ENCODE results near the gene CFAP45. TPM values are rescaled to one million over a fixed set of nuclear protein-coding genes. Genes with fewer than 3 reads are reported as not detected.

The CFAP45 gene
- total RNA-seq, 4 donors from 2014 or later, result 0.97 to 3.6 (median 1.8) TPM; not detected in 1

- intact Hi-C loops (cut with DNase I; ENCODE audit: low total_unique reads), result no loop called here
- DNase-seq, result no peak
These were observed 7.0 kb downstream of the CFAP45 start for GRCh38 chr1:159892944-159893343.

GRCh38 chr1:159891275-159892157 lies 8.4 kb downstream of the CFAP45 start:
- Histone ChIP-seq H3K4me3 (no peak overlapping the region), H3K36me3 (no peaks in the 10 kb centered on the region), H3K27me3 (no peaks in the 10 kb centered on the region), H3K9me3 (no peaks in the 10 kb centered on the region), H3K4me1 (no peaks in the 10 kb centered on the region), H3K27ac (no peak overlapping the region)
- intact Hi-C loops (cut with DNase I; ENCODE audit: low total_unique reads), result loop anchor here (2.0 kb wide), 1 partner anchor 55 kb away; no protein-coding TSS in a partner anchor
- DNase-seq, result peak; percentile 74 to 77
- peak; percentile 84 to 98 (median 93) for TF ChIP-seq CTCF (IDR thresholded peaks at IDR 0.05)
- TF ChIP-seq POLR2A (IDR thresholded peaks at IDR 0.05), result peak in 1 of 2 donors; percentile 11

More at GRCh38 chr1:159892944-159893343, 7.0 kb downstream of the CFAP45 start:
- no peaks in the 10 kb centered on the region for H3K36me3 ChIP-seq
- H3K27me3 ChIP-seq, result no peaks in the 10 kb centered on the region
- TF ChIP-seq CTCF (IDR thresholded peaks at IDR 0.05), result no peak
- TF ChIP-seq POLR2A (IDR thresholded peaks at IDR 0.05), result no peak
- H3K4me3 ChIP-seq, result no peak overlapping the region
- H3K9me3 ChIP-seq, result no peaks in the 10 kb centered on the region
- no peak overlapping the region for H3K27ac ChIP-seq
- H3K4me1 ChIP-seq, result no peaks in the 10 kb centered on the region

- intact Hi-C loops (cut with DNase I; ENCODE audit: low total_unique reads), result loop anchor here (2.0 kb wide), 1 partner anchor 54 kb away; no protein-coding TSS in a partner anchor
- Histone ChIP-seq H3K4me3 (no peak overlapping the region), H3K27me3 (no peaks in the 10 kb centered on the region), H3K9me3 (no peaks in the 10 kb centered on the region), H3K27ac (peak overlapping the region in 1 of 2 donors; percentile 30), H3K36me3 (no peaks in the 10 kb centered on the region), H3K4me1 (no peaks in the 10 kb centered on the region)
- DNase-seq, result no peak
- TF ChIP-seq CTCF (IDR thresholded peaks at IDR 0.05), result no peak
- no peak for TF ChIP-seq POLR2A (IDR thresholded peaks at IDR 0.05)
These were observed 9.6 kb downstream of the CFAP45 start for GRCh38 chr1:159890390-159890789.

GRCh38 chr1:159889821-159890252 lies 10.1 kb downstream of the CFAP45 start:
- TF ChIP-seq CTCF (IDR thresholded peaks at IDR 0.05) (no peak), POLR2A (IDR thresholded peaks at IDR 0.05) (peak in 1 of 2 donors; percentile 12)
- Histone ChIP-seq H3K27ac (peak overlapping the region in 1 of 2 donors; percentile 30), H3K4me1 (no peaks in the 10 kb centered on the region), H3K27me3 (no peaks in the 10 kb centered on the region), H3K9me3 (no peaks in the 10 kb centered on the region), H3K36me3 (no peaks in the 10 kb centered on the region), H3K4me3 (no peak overlapping the region)
- intact Hi-C loops (cut with DNase I; ENCODE audit: low total_unique reads), result loop anchor here (2.0 to 10.0 kb wide), 2 partner anchors 53 to 85 kb away; partner anchors contain the start of gene FCRL6
- DNase-seq, result peak in 1 of 2 donors; percentile 54

GRCh38 chr1:159889202-159889601 lies 10.8 kb downstream of the CFAP45 start:
- TF ChIP-seq CTCF (IDR thresholded peaks at IDR 0.05) (no peak), POLR2A (IDR thresholded peaks at IDR 0.05) (no peak)
- Histone ChIP-seq H3K4me3 (no peak overlapping the region), H3K36me3 (no peaks in the 10 kb centered on the region), H3K4me1 (no peaks in the 10 kb centered on the region), H3K27me3 (no peaks in the 10 kb centered on the region), H3K9me3 (no peaks in the 10 kb centered on the region), H3K27ac (no peak overlapping the region)
- intact Hi-C loops (cut with DNase I; ENCODE audit: low total_unique reads), result loop anchor here (10.0 kb wide), 1 partner anchor 84 kb away; the partner anchor contains the start of gene FCRL6
- DNase-seq, result no peak
